Activated CD8-positive, alpha-beta T cell treated with anti-CD3 and anti-CD28 coated beads for 36 hours (primary cell): Measurements from ENCODE around the gene ANO9. TPM values are rescaled to one million over a fixed set of nuclear protein-coding genes. Genes with fewer than 3 reads are reported as not detected.
"Not testable (repeated sequence)": the region's sequence is repeated elsewhere in the genome, so short reads cannot be mapped to it uniquely, and the experiment has no call there.

Source experiments
- ATAC-seq: fragments of 200-7000 bp; cut with Tn5 transposase; one replicate; pipeline ENCODE4 v1.10.0; 2021; ENCODE audit warnings: mild to moderate bottlenecking, moderate library complexity
- CTCF ChIA-PET: fragments of 350-600 bp; sonication (Branson Sonifier 250); formaldehyde crosslinking; loops from one replicate; lab custom pipeline; 2021; ENCODE audit warnings: antibody characterized with exemption; lab: Charles Lee
- POLR2A ChIA-PET: fragments of 350-600 bp; sonication (Branson Sonifier 250); formaldehyde crosslinking; loops from one replicate; lab custom pipeline; 2021; ENCODE audit warnings: antibody characterized with exemption; lab: Charles Lee
- DNase-seq: peaks from one replicate; pipeline ENCODE4 v3.0.0-alpha.2; 2020
- H3K27ac Mint-ChIP-seq: one replicate; pipeline ENCODE4 v1.8.0; 2021; ENCODE audit warnings: mild to moderate bottlenecking, mixed read lengths
- H3K27me3 Mint-ChIP-seq: one replicate; pipeline ENCODE4 v1.8.0; 2021; ENCODE audit warnings: mixed read lengths
- H3K36me3 Mint-ChIP-seq: one replicate; pipeline ENCODE4 v1.8.0; 2021; ENCODE audit warnings: low read depth, mixed read lengths
- H3K4me1 Mint-ChIP-seq: one replicate; pipeline ENCODE4 v1.8.0; 2021; ENCODE audit warnings: low read depth, mixed read lengths
- H3K4me3 Mint-ChIP-seq: one replicate; pipeline ENCODE4 v1.8.0; 2021; ENCODE audit warnings: mild to moderate bottlenecking, moderate library complexity, mixed read lengths
- H3K9me3 Mint-ChIP-seq: one replicate; pipeline ENCODE4 v1.8.0; 2021; ENCODE audit warnings: mixed read lengths
- CTCF ChIP-seq: fragments of 200-600 bp; IDR thresholded peaks from one replicate; pipeline ENCODE4 v1.8.0; 2022; ENCODE audit warnings: antibody characterized with exemption, mild to moderate bottlenecking
- intact Hi-C: fragments of 100-400 bp; cut with micrococcal nuclease; formaldehyde crosslinking; loops from one replicate; pipeline ENCODE4 v1.10.0; 2022
- total RNA-seq, 2 experiments: library from RNA; stranded (reverse); gene quantifications; one replicate each; pipeline ENCODE4 v1.2.3, GENCODE V29; 2021

ANO9 gene
- total RNA-seq, 2 experiments from 2014 or later = 28.2 to 29.0 TPM

- Mint-ChIP-seq H3K27ac (peak overlapping the region; percentile 81), H3K4me3 (peak overlapping the region; percentile 77), H3K36me3 (no peaks in the 10 kb centered on the region), H3K9me3 (no peaks in the 10 kb centered on the region), H3K4me1 (peaks cover 24% of the 10 kb centered on the region), H3K27me3 (no peaks in the 10 kb centered on the region)
- ATAC-seq = peak; percentile 10
- ChIA-PET CTCF (interaction anchor here (0.5 to 3.7 kb wide), 4 partner anchors 24 to 75 kb away, joined by 3 to 24 read pairs (median 5); no protein-coding TSS in a partner anchor), POLR2A (interaction anchor here (0.7 to 1.8 kb wide), 6 partner anchors 12 to 91 kb away, joined by 3 to 5 read pairs (median 4); partner anchors contain the start of gene ANO9)
- DNase-seq = peak; percentile 38
- TF ChIP-seq CTCF = no peak
- intact Hi-C loops = no loop called here
Measured at GRCh38 chr11:415640-416041, 26.2 kb downstream of the ANO9 start.

GRCh38 chr11:414318-414857 is 27.4 kb downstream of the ANO9 start:
- Mint-ChIP-seq H3K27ac (peak overlapping the region; percentile 81), H3K4me3 (peak overlapping the region; percentile 77), H3K27me3 (no peaks in the 10 kb centered on the region), H3K4me1 (peaks cover 24% of the 10 kb centered on the region), H3K9me3 (no peaks in the 10 kb centered on the region), H3K36me3 (no peaks in the 10 kb centered on the region)
- peak; percentile 33 for ATAC-seq
- POLR2A ChIA-PET = interaction anchor here (1.3 to 1.7 kb wide), 4 partner anchors 10 to 92 kb away, joined by 3 to 4 read pairs (median 4); no protein-coding TSS in a partner anchor
- intact Hi-C loops = no loop called here
- no peak for TF ChIP-seq CTCF
- CTCF ChIA-PET = interaction anchor here (1.1 to 3.7 kb wide), 2 partner anchors 34 to 105 kb away, joined by 3 to 24 read pairs; no protein-coding TSS in a partner anchor
- peak; percentile 19 for DNase-seq

- H3K27ac Mint-ChIP-seq = peak overlapping the region; percentile 42
- no peaks in the 10 kb centered on the region for H3K9me3 Mint-ChIP-seq
- POLR2A ChIA-PET = interaction anchor here (0.6 to 1.7 kb wide), 3 partner anchors 30 to 159 kb away, joined by 3 to 4 read pairs (median 3); no protein-coding TSS in a partner anchor
- peak overlapping the region; percentile 12 for H3K4me3 Mint-ChIP-seq
- intact Hi-C loops = no loop called here
- ATAC-seq (no peak), DNase-seq (peak; percentile 42)
- no peaks in the 10 kb centered on the region for H3K36me3 Mint-ChIP-seq
- peaks cover 24% of the 10 kb centered on the region for H3K4me1 Mint-ChIP-seq
- no peak for TF ChIP-seq CTCF
- CTCF ChIA-PET = interaction anchor here (1.1 to 3.7 kb wide), 4 partner anchors 35 to 206 kb away, joined by 3 to 24 read pairs (median 4); partner anchors contain the start of genes BET1L and RIC8A
- H3K27me3 Mint-ChIP-seq = no peaks in the 10 kb centered on the region
Measured at GRCh38 chr11:413120-414081, 28.4 kb downstream of the ANO9 start.

GRCh38 chr11:412641-413119 is 29.1 kb downstream of the ANO9 start:
- intact Hi-C loops = no loop called here
- POLR2A ChIA-PET = interaction anchor here (0.6 kb wide), 2 partner anchors 160 to 171 kb away, joined by 3 read pairs; no protein-coding TSS in a partner anchor

GRCh38 chr11:411520-411919 is 30.3 kb downstream of the ANO9 start:
- H3K27ac Mint-ChIP-seq, H3K27me3 Mint-ChIP-seq, ATAC-seq, DNase-seq, H3K9me3 Mint-ChIP-seq, intact Hi-C loops, H3K4me3 Mint-ChIP-seq, H3K36me3 Mint-ChIP-seq: not testable (repeated sequence)
- ChIA-PET POLR2A (interaction anchor here (0.6 kb wide), 1 partner anchor 207 kb away, joined by 3 read pairs; no protein-coding TSS in a partner anchor), CTCF (interaction anchor here (0.6 to 1.0 kb wide), 2 partner anchors 36 to 37 kb away, joined by 3 to 4 read pairs; no protein-coding TSS in a partner anchor)
- peaks cover 27% of the 10 kb centered on the region for H3K4me1 Mint-ChIP-seq

More at GRCh38 chr11:412641-413119, 29.1 kb downstream of the ANO9 start:
- ATAC-seq (no peak), DNase-seq (no peak)
- Mint-ChIP-seq H3K4me1 (peaks cover 26% of the 10 kb centered on the region), H3K27ac (peak overlapping the region; percentile 42), H3K9me3 (no peaks in the 10 kb centered on the region), H3K36me3 (no peaks in the 10 kb centered on the region), H3K4me3 (no peak overlapping the region), H3K27me3 (no peaks in the 10 kb centered on the region)
- TF ChIP-seq CTCF = no peak
- CTCF ChIA-PET = interaction anchor here (1.2 kb wide), 2 partner anchors 35 to 205 kb away, joined by 3 to 5 read pairs; partner anchors contain the start of genes BET1L and RIC8A

- H3K36me3 Mint-ChIP-seq, H3K27ac Mint-ChIP-seq, H3K9me3 Mint-ChIP-seq, H3K4me3 Mint-ChIP-seq, ATAC-seq, intact Hi-C loops, DNase-seq, H3K27me3 Mint-ChIP-seq: not testable (repeated sequence)
- ChIA-PET POLR2A (interaction anchor here (0.6 kb wide), 1 partner anchor 207 kb away, joined by 3 read pairs; no protein-coding TSS in a partner anchor), CTCF (interaction anchor here (0.6 kb wide), 2 partner anchors 28 to 37 kb away, joined by 3 read pairs; no protein-coding TSS in a partner anchor)
- peaks cover 22% of the 10 kb centered on the region for H3K4me1 Mint-ChIP-seq
Measured at GRCh38 chr11:410711-411110, 31.1 kb downstream of the ANO9 start.
